Mesothelial cell of epicardium (in vitro differentiated cells): Measurements from ENCODE around the gene UGT3A2. TPM values are rescaled to one million over a fixed set of nuclear protein-coding genes. Genes with fewer than 3 reads are reported as not detected.

Experiments
- DNase-seq, 2 experiments: peaks; one replicate each; pipeline ENCODE4 v3.0.0; 2021; ENCODE audit warnings: low spot score in 2 of 2; ENCODE audit not compliant: unreplicated experiment in 2 of 2
- H3K27ac Mint-ChIP-seq: 2 replicates; pipeline ENCODE4 v1.8.0; 2021; ENCODE audit warnings: mixed read lengths
- H3K27me3 Mint-ChIP-seq: 2 replicates; pipeline ENCODE4 v1.8.0; 2021; ENCODE audit warnings: low read depth, mixed read lengths
- H3K36me3 Mint-ChIP-seq: 2 replicates; pipeline ENCODE4 v1.8.0; 2021; ENCODE audit warnings: mixed read lengths
- H3K4me1 Mint-ChIP-seq: 2 replicates; pipeline ENCODE4 v1.8.0; 2021; ENCODE audit warnings: mixed read lengths
- H3K4me3 Mint-ChIP-seq: 2 replicates; pipeline ENCODE4 v1.8.0; 2021; ENCODE audit warnings: mild to moderate bottlenecking, moderate library complexity, mixed read lengths
- H3K9me3 Mint-ChIP-seq: 2 replicates; pipeline ENCODE4 v1.8.0; 2021; ENCODE audit warnings: mixed read lengths
- CTCF ChIP-seq: fragments of 200-600 bp; sonication (generic); IDR thresholded peaks from one replicate; pipeline ENCODE4 v1.5.0; 2021; ENCODE audit warnings: antibody characterized with exemption; ENCODE audit not compliant: unreplicated experiment
- total RNA-seq: library from RNA; stranded (reverse); gene quantifications from 3 replicates; pipeline ENCODE4 v1.2.1, GENCODE V29; 2021

The UGT3A2 gene
- total RNA-seq, 1 donor from 2014 or later = 0.34 TPM

- H3K4me3 Mint-ChIP-seq = no peak overlapping the region
- no peaks in the 10 kb centered on the region for H3K9me3 Mint-ChIP-seq
- no peaks in the 10 kb centered on the region for H3K36me3 Mint-ChIP-seq
- no peak for TF ChIP-seq CTCF
- H3K27me3 Mint-ChIP-seq = no peaks in the 10 kb centered on the region
- H3K27ac Mint-ChIP-seq = no peak overlapping the region
- H3K4me1 Mint-ChIP-seq = peaks cover 24% of the 10 kb centered on the region
- no peak for DNase-seq
Measured at GRCh38 chr5:36058776-36059175, 7.9 kb downstream of the UGT3A2 start.

DNA sequence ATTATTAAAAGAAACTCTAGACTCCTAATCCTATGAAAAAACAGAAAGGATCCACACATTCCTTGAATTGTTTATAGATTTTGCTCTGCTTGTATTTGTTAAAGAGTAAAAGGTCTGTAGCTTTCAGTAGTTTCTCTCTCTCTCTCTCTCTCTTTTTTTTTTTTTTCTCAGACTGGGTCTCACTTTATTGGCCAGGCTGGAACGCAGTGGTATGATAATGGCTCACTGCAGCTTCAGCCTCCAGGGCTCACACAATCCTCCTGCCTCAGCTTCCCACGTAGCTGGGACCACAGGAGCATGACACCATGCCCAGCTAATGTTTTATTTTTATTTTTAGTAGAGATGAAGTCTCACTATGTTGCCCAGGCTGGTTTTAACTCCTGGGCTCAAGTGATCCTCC, 9.3 kb downstream of the UGT3A2 start:
- no peak overlapping the region for H3K27ac Mint-ChIP-seq
- no peak for DNase-seq
- peaks cover 24% of the 10 kb centered on the region for H3K4me1 Mint-ChIP-seq
- H3K4me3 Mint-ChIP-seq = no peak overlapping the region
- peaks cover 1% of the 10 kb centered on the region for H3K27me3 Mint-ChIP-seq
- no peaks in the 10 kb centered on the region for H3K36me3 Mint-ChIP-seq
- H3K9me3 Mint-ChIP-seq = no peaks in the 10 kb centered on the region
- TF ChIP-seq CTCF = no peak

DNA sequence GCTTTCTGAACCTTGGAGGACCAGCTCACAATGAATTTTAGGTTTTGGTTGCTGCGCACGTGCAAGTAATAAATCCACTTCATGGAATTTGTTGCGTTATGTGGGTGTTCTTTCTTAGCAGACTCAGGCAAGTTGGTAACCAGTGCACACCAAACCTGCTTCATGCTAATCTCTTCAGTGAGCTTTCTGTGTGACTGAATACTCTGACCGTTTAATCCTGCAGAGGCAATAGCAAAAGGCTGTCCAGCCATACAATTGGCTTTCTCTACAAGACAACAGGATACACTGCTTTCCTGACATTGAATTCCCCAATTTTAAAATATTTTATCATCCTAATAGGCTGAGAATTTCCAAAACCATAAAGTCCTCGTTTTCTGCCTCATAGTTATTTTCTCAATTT, 10.3 kb downstream of the UGT3A2 start:
- no peak for DNase-seq
- peaks cover 1% of the 10 kb centered on the region for H3K27me3 Mint-ChIP-seq
- no peaks in the 10 kb centered on the region for H3K36me3 Mint-ChIP-seq
- TF ChIP-seq CTCF = no peak
- H3K4me1 Mint-ChIP-seq = peaks cover 24% of the 10 kb centered on the region
- no peak overlapping the region for H3K4me3 Mint-ChIP-seq
- H3K9me3 Mint-ChIP-seq = no peaks in the 10 kb centered on the region
- no peak overlapping the region for H3K27ac Mint-ChIP-seq

DNA sequence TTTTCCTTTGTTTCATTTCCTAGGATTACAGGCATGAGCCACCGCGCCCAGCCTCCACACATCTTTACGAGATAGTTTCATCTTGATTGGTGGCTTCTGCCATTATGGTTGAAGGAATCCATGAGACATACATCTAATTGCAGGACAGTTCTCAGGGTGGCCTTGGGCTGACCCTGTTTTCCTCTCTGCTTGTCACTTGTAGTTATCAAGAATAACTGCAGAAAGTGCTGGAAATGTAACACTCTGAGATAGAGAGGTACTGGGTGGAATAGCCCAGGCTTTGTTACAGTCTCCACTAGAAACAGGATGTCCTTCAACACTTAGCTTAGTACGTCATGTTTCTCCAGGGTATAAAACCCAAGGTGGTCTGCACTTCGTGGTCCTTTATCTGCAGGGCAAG, 10.7 kb downstream of the UGT3A2 start:
- TF ChIP-seq CTCF = no peak

GRCh38 chr5:36054647-36055046, 12.0 kb downstream of the UGT3A2 start:
- TF ChIP-seq CTCF = no peak
- Mint-ChIP-seq H3K4me3 (no peak overlapping the region), H3K4me1 (peaks cover 15% of the 10 kb centered on the region), H3K9me3 (no peaks in the 10 kb centered on the region), H3K27me3 (peaks cover 1% of the 10 kb centered on the region), H3K27ac (no peak overlapping the region), H3K36me3 (no peaks in the 10 kb centered on the region)
- no peak for DNase-seq

More for the DNA sequence above, 10.7 kb downstream of the UGT3A2 start:
- no peak overlapping the region for H3K4me3 Mint-ChIP-seq
- H3K27ac Mint-ChIP-seq = no peak overlapping the region
- peaks cover 24% of the 10 kb centered on the region for H3K4me1 Mint-ChIP-seq
- peaks cover 1% of the 10 kb centered on the region for H3K27me3 Mint-ChIP-seq
- H3K36me3 Mint-ChIP-seq = no peaks in the 10 kb centered on the region
- H3K9me3 Mint-ChIP-seq = no peaks in the 10 kb centered on the region
- no peak for DNase-seq

- TF ChIP-seq CTCF = no peak
- Mint-ChIP-seq H3K27ac (no peak overlapping the region), H3K4me1 (peaks cover 4% of the 10 kb centered on the region), H3K36me3 (no peaks in the 10 kb centered on the region), H3K27me3 (peaks cover 1% of the 10 kb centered on the region), H3K4me3 (no peak overlapping the region), H3K9me3 (no peaks in the 10 kb centered on the region)
- DNase-seq = no peak
Measured at GRCh38 chr5:36052538-36052937, 14.1 kb downstream of the UGT3A2 start.
